NOMO-1 treated with DMSO at 0.1 percent for 48 hours (cell line): ENCODE results near the gene STAT3.
"Not testable (repeated sequence)": the region's sequence is repeated elsewhere in the genome, so short reads cannot be mapped to it uniquely, and the experiment has no call there.

Experiments used
- DNase-seq: peaks from one replicate; lab custom pipeline; 2025; ENCODE audit not compliant: unreplicated experiment; lab: John Stamatoyannopoulos, UW

STAT3 gene

GRCh38 chr17:42264366-42264765 is 123.9 kb downstream of the STAT3 start:
- not testable (repeated sequence) for DNase-seq
